Thoracic aorta (tissue), 2 donors: Measurements from ENCODE around the gene UTY. TPM values are rescaled to one million over a fixed set of nuclear protein-coding genes. Genes with fewer than 3 reads are reported as not detected.

Experiments used
- ATAC-seq: fragments of 150-250 bp; one replicate; pipeline ENCODE4 v1.8.0; 2017; ENCODE audit warnings: low read depth; ENCODE audit not compliant: insufficient number of reproducible peaks, low FRiP score
- DNase-seq: peaks from one replicate; pipeline ENCODE4 v3.0.0-alpha.2; 2020; ENCODE audit warnings: low spot score
- H3K27ac ChIP-seq, 2 donors: fragments of 200-600 bp; sonication (generic); 1 replicate in 1 of 2; 2 replicates in 1 of 2; pipeline ENCODE4 v1.5.1; 2016; ENCODE audit warnings: mild to moderate bottlenecking in 2 of 2, moderate library complexity in 2 of 2
- H3K27me3 ChIP-seq: fragments of 200-600 bp; sonication (generic); replicated peaks from 2 replicates; pipeline ENCODE4 v1.6.0; 2016; ENCODE audit warnings: mild to moderate bottlenecking; ENCODE audit not compliant: insufficient read depth
- H3K36me3 ChIP-seq: fragments of 200-600 bp; sonication (generic); one replicate; pipeline ENCODE4 v1.5.1; 2016
- H3K4me1 ChIP-seq, 2 donors: fragments of 200-600 bp; sonication (generic); 1 replicate in 1 of 2; 2 replicates in 1 of 2; pipeline versions ENCODE4 v1.5.1 to v1.6.0; 2016; ENCODE audit warnings: low read depth in 2 of 2, mild to moderate bottlenecking in 1 of 2; ENCODE audit not compliant: control insufficient read depth in 1 of 2
- H3K4me3 ChIP-seq: fragments of 200-600 bp; sonication (generic); 2 replicates; pipeline ENCODE4 v1.5.1; 2016; ENCODE audit warnings: mild to moderate bottlenecking
- H3K9me3 ChIP-seq: fragments of 200-600 bp; sonication (generic); 2 replicates; pipeline ENCODE4 v1.5.1; 2016
- total RNA-seq, 2 donors: library from RNA; depleted of rRNA; stranded (reverse); fragments of >200 nt; gene quantifications; one replicate each; pipeline versions ENCODE4 v1.1.0 to v1.2.3, GENCODE V29; 2016
- TF ChIP-seq, protein P1 (sequence below): fragments of 200-600 bp; sonication (generic); IDR thresholded peaks from one replicate; pipeline ENCODE4 v1.5.1; 2019; ENCODE audit warnings: antibody characterized with exemption

UTY gene
- total RNA-seq, 2 donors from 2014 or later: 20.3 to 58.1 TPM

DNA sequence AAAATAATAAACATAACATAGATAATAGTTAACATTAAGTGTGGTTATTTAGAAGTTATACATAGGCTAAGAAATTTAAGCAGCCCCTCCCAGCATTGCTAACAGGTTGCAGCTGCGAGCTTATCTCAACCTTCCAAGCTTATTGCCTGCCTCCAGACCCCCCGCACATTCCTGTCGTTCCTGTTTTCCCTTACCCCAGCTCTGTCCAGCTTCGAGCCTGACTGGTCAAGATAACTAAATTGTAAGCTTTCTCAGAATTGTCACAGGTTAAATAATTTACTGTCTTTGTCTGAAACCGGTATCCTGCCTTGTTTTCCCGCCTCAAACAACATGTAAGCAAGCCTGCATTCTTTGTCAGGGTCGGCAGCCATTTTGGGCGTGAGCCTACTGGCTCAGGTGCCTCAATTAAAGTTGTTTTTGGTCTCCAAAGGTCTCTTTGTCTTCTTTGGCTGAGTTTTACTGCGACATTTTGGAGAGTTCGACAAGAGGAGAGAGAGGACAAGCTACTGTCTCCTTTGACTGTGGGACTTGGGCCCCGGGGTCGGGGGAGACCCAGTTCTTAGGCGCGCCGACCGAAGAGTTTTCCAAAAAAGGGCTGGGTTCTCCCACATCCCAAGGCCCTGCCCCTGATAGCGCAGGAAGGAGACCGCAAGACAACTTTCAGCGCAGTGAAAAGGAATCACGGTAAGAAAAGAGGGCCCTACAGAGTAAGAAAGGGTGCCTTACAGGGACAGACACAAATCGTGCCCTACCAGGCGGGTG is 44.4 kb downstream of the UTY start:
- Histone ChIP-seq H3K4me3 (no peak overlapping the region), H3K27me3 (no peaks in the 10 kb centered on the region), H3K9me3 (peaks cover 2% of the 10 kb centered on the region), H3K27ac (no peak overlapping the region), H3K36me3 (no peaks in the 10 kb centered on the region), H3K4me1 (no peaks in the 10 kb centered on the region)
- TF ChIP-seq, protein P1, sequence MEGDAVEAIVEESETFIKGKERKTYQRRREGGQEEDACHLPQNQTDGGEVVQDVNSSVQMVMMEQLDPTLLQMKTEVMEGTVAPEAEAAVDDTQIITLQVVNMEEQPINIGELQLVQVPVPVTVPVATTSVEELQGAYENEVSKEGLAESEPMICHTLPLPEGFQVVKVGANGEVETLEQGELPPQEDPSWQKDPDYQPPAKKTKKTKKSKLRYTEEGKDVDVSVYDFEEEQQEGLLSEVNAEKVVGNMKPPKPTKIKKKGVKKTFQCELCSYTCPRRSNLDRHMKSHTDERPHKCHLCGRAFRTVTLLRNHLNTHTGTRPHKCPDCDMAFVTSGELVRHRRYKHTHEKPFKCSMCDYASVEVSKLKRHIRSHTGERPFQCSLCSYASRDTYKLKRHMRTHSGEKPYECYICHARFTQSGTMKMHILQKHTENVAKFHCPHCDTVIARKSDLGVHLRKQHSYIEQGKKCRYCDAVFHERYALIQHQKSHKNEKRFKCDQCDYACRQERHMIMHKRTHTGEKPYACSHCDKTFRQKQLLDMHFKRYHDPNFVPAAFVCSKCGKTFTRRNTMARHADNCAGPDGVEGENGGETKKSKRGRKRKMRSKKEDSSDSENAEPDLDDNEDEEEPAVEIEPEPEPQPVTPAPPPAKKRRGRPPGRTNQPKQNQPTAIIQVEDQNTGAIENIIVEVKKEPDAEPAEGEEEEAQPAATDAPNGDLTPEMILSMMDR: no peak
- DNase-seq (no peak), ATAC-seq (no peak)

- Histone ChIP-seq H3K4me1 (no peaks in the 10 kb centered on the region), H3K27ac (no peak overlapping the region), H3K9me3 (peaks cover 5% of the 10 kb centered on the region), H3K27me3 (no peaks in the 10 kb centered on the region), H3K4me3 (no peak overlapping the region), H3K36me3 (no peaks in the 10 kb centered on the region)
- TF ChIP-seq, protein P1: no peak
- no peak for ATAC-seq
- DNase-seq: no peak
These were observed 47.4 kb downstream of the UTY start for GRCh38 chrY:13432293-13433025.

- Histone ChIP-seq H3K36me3 (no peaks in the 10 kb centered on the region), H3K9me3 (peaks cover 5% of the 10 kb centered on the region), H3K27ac (no peak overlapping the region), H3K4me3 (no peak overlapping the region), H3K27me3 (no peaks in the 10 kb centered on the region), H3K4me1 (no peaks in the 10 kb centered on the region)
- ATAC-seq: no peak
- TF ChIP-seq, protein P1: no peak
- no peak for DNase-seq
These were observed 50.3 kb downstream of the UTY start for GRCh38 chrY:13429551-13429950.

GRCh38 chrY:13423281-13423732 is 56.5 kb downstream of the UTY start:
- no peaks in the 10 kb centered on the region for H3K27me3 ChIP-seq
- no peak for ATAC-seq
- H3K36me3 ChIP-seq: no peaks in the 10 kb centered on the region
- no peak overlapping the region for H3K4me3 ChIP-seq
- TF ChIP-seq, protein P1: no peak
- H3K9me3 ChIP-seq: no peaks in the 10 kb centered on the region
- H3K4me1 ChIP-seq: peaks cover 3 to 21% of the 10 kb centered on the region in 2 donors
- no peak for DNase-seq
- peak overlapping the region in 1 of 2 donors; percentile 52 for H3K27ac ChIP-seq

GRCh38 chrY:13416869-13417661 is 62.8 kb downstream of the UTY start:
- H3K9me3 ChIP-seq: no peaks in the 10 kb centered on the region

More at GRCh38 chrY:13416869-13417661, 62.8 kb downstream of the UTY start:
- Histone ChIP-seq H3K27ac (no peak overlapping the region), H3K36me3 (no peaks in the 10 kb centered on the region), H3K4me3 (no peak overlapping the region), H3K4me1 (peaks cover 4 to 24% of the 10 kb centered on the region in 2 donors), H3K27me3 (no peaks in the 10 kb centered on the region)
- ATAC-seq (no peak), DNase-seq (no peak)
- TF ChIP-seq, protein P1: no peak
